SK-N-MC (cell line): ENCODE results near the gene ZNF691.

Experiments
- EZH2 ChIP-seq: fragments of 200-600 bp; sonication (generic); IDR thresholded peaks from one replicate; pipeline ENCODE4 v1.6.1; 2017; ENCODE audit warnings: antibody characterized with exemption
- FOXP2 ChIP-seq: optimal IDR thresholded peaks from 2 replicates; pipeline ENCODE3; 2011; ENCODE audit warnings: mild to moderate bottlenecking, moderate library complexity; ENCODE audit not compliant: insufficient read depth; ENCODE audit errors: extremely low read length, control extremely low read depth
- POLR2AphosphoS5 ChIP-seq: IDR thresholded peaks from 2 replicates; pipeline ENCODE4 v1.6.1; 2012; ENCODE audit warnings: mild to moderate bottlenecking, low read depth, low read length, borderline replicate concordance

DNA sequence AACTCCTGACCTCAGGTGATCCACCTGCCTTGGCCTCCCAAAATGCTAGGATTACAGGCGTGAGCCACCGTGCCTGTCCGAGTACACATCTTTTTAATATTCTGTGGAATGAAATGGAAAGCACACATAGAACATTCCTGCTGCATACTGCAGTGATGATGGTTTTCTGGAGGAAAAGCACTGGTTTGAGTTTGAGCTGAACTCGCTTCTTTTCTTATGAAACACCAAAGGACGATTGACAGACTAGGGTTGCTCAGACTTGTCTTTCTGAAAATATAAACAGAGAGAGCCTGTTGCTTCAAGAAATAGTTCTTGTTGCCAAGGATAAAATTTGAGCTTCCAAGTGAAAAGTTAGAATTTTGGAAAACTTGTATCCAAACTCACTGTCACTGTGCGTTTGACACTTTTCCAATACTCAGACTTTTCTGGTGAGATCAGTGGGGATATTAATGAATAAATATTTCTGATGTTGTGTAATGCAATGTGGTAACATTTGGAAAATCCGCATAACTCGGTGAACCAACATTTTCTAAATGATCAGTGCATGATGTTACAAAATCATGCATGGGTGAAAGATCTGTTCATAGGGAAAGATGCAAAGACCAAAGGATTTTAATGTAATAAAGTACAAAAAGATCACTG is 44.5 kb upstream of the ZNF691 start:
- TF ChIP-seq EZH2 (no peak), POLR2AphosphoS5 (no peak), FOXP2 (no peak)
